Ovary (tissue), 9 donors: ENCODE measurements around the gene SND1. TPM values are rescaled to one million over a fixed set of nuclear protein-coding genes. Genes with fewer than 3 reads are reported as not detected.

ENCODE experiments used
- DNase-seq, 5 donors: peaks; one replicate each; pipeline ENCODE4 v3.0.0-alpha.2; 2019 to 2020
- H3K27ac ChIP-seq, 2 donors: fragments of 200-600 bp; one replicate each; pipeline versions ENCODE4 v1.5.1 to v1.8.0; 2019 to 2022
- H3K27me3 ChIP-seq: fragments of 200-600 bp; one replicate; pipeline ENCODE4 v1.8.0; 2022
- H3K36me3 ChIP-seq: fragments of 200-600 bp; sonication (generic); one replicate; pipeline ENCODE4 v1.5.1; 2019
- H3K4me1 ChIP-seq: one replicate; pipeline ENCODE4 v1.8.1; 2013; ENCODE audit warnings: mild to moderate bottlenecking, moderate library complexity; ENCODE audit not compliant: insufficient read depth
- H3K4me3 ChIP-seq: fragments of 200-600 bp; sonication (generic); one replicate; pipeline ENCODE4 v1.5.1; 2017
- H3K9me3 ChIP-seq, 2 donors: fragments of 200-600 bp in 1 of 2; sonication (generic) in 1 of 2; one replicate each; pipeline versions ENCODE4 v1.5.1 to v1.8.1; 2013 to 2019; ENCODE audit warnings: mild to moderate bottlenecking in 1 of 2, moderate library complexity in 1 of 2
- EP300 ChIP-seq: sonication (generic); formaldehyde crosslinking; IDR thresholded peaks from one replicate; pipeline ENCODE4 v1.6.1; 2017; ENCODE audit warnings: antibody characterized with exemption
- POLR2A ChIP-seq: fragments of 450-650 bp; IDR thresholded peaks from one replicate; pipeline ENCODE4 v1.6.1; 2017; ENCODE audit warnings: antibody characterized with exemption, mild to moderate bottlenecking, moderate library complexity
- WGBS, 3 donors: extraction: QIAGEN DNeasy Blood & Tissue Kit in 1 of 3; methylation state at CpG; one replicate each; pipeline versions ENCODE4 v1.1.5 to v1.1.7; 2013 to 2017; 5-methylcytosine and 5-hydroxymethylcytosine counted together
- intact Hi-C, 4 donors: fragments of 100-400 bp; cut with DNase I; formaldehyde crosslinking; loops; one replicate each; pipeline versions ENCODE4 v1.11.0 to v1.15.1; 2022 to 2023
- polyA plus RNA-seq, 2 donors: library from polyadenylated mRNA; stranded (reverse); fragments of 200-250 nt in 1 of 2; fragments of 350-450 nt in 1 of 2; fragmentation: Illumina TruSeq in 1 of 2; extraction: RNeasy Lipid Tissue Mini Kit (QIAGEN cat#74804) in 1 of 2; gene quantifications; one replicate each; pipeline ENCODE4 v1.2.3, GENCODE V29; 2013 to 2014
- total RNA-seq, 7 donors: library from RNA; depleted of rRNA in 2 of 7; stranded (reverse); fragments of >200 nt in 2 of 7; fragmentation: NEBNext Ultra II Directional in 3 of 7; extraction: Animal tissue kit (Norgen Biotek cat#: 25700) in 3 of 7; gene quantifications; one replicate each; pipeline versions ENCODE4 v1.1.0 to v1.2.4, GENCODE V29; 2016 to 2023
- TF ChIP-seq, protein P1 (sequence below), 3 donors: fragments of 450-650 bp in 2 of 3; fragments of 200-600 bp in 1 of 3; IDR thresholded peaks; one replicate each; pipeline versions ENCODE4 v1.5.1 to v1.8.0; 2016 to 2022; ENCODE audit warnings: antibody characterized with exemption in 3 of 3, mild to moderate bottlenecking in 1 of 3
- donor health status: DM: no; HTN: no; CAD: no; lungs with moderate emphysema.
- donor health status: DM: no; HTN: no; CAD: no.
- donor health status: Bipolar disorder and iron deficiency.
- donor health status: DM: yes; HTN: yes; CAD: no.
- donor health status: DM: no; HTN: no; CAD: no.
- donor health status: DM: yes; HTN: yes; CAD: no.

Gene SND1
- total and polyA plus RNA-seq, 9 donors: 91.4 to 297 (median 182) TPM

DNA sequence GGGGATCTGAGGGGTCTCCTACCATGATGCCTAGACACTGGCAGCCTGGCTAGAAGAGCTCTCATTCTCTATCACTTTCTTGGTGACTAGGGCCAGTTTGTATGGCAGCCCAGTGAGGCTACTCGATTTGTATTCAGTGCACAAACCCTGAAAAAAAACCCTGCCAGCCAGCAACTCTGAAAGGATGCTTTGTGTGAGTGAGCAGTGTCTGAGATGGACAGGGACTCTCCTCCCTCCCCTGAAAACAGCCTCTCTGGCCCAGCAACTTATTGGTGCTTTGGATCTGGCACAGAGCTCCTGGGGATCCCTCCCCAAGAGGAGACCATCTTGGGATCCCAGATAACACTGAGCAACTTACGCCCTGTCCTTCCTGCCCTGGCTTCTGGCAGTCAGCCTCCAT, 390.0 kb downstream of the SND1 start:
- intact Hi-C loops: no loop called here
- H3K4me1 ChIP-seq: no peaks in the 10 kb centered on the region
- H3K36me3 ChIP-seq: no peaks in the 10 kb centered on the region
- no peak overlapping the region for H3K27ac ChIP-seq
- no peaks in the 10 kb centered on the region for H3K9me3 ChIP-seq
- no peak for DNase-seq
- WGBS, 3 donors: 84 to 97% (median 93%) methylated on average over 2 of the region's 2 CpGs
- no peak overlapping the region for H3K4me3 ChIP-seq
- H3K27me3 ChIP-seq: no peaks in the 10 kb centered on the region
- no peak for TF ChIP-seq POLR2A

DNA sequence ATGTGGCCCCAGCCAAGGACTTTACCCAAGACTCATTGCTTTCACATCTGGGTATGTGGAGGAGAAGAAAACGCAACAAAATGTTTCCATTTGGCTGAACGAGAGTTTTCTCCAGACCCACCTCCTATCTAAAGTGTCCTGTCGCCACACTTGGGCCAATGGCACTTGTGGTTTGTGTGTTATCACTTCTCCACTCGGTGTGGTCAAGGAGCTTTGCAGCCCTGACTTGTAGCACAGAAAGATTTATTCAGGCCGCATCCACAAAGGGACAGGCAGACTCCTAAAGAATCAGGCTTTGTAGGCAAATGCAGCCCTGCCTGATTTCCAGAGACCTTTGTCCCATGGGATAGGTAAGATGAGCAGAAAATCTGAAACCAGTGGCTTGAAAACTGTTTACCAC, 392.1 kb downstream of the SND1 start:
- WGBS, 3 donors: 84 to 86% (median 86%) methylated on average over 5 of the region's 5 CpGs
- Histone ChIP-seq H3K4me1 (no peaks in the 10 kb centered on the region), H3K27ac (no peak overlapping the region), H3K36me3 (no peaks in the 10 kb centered on the region), H3K4me3 (no peak overlapping the region), H3K9me3 (no peaks in the 10 kb centered on the region), H3K27me3 (no peaks in the 10 kb centered on the region)
- no peak for DNase-seq
- intact Hi-C loops: no loop called here
- TF ChIP-seq EP300 (no peak), POLR2A (no peak)
- TF ChIP-seq, protein P1, sequence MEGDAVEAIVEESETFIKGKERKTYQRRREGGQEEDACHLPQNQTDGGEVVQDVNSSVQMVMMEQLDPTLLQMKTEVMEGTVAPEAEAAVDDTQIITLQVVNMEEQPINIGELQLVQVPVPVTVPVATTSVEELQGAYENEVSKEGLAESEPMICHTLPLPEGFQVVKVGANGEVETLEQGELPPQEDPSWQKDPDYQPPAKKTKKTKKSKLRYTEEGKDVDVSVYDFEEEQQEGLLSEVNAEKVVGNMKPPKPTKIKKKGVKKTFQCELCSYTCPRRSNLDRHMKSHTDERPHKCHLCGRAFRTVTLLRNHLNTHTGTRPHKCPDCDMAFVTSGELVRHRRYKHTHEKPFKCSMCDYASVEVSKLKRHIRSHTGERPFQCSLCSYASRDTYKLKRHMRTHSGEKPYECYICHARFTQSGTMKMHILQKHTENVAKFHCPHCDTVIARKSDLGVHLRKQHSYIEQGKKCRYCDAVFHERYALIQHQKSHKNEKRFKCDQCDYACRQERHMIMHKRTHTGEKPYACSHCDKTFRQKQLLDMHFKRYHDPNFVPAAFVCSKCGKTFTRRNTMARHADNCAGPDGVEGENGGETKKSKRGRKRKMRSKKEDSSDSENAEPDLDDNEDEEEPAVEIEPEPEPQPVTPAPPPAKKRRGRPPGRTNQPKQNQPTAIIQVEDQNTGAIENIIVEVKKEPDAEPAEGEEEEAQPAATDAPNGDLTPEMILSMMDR (IDR thresholded peaks at IDR 0.05): no peak

DNA sequence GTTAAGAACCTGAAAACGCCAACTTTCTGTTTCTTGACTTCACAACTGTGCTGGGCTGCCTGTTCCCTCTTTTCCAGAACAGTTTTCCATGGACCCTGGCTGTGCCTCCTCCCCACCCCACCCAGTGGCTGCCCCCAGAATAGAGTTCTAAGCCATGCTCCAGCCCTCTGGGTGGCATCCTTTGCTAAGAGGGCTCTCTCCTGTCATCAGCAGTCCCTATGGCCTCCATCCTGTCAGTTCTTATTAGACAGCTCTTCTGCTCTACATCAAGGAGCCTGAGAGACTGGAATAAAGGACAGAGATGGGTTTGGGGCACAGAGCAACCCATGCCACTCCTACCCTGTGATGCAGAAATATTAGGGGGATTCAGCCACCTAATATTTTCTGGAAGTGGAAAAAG, 393.2 kb downstream of the SND1 start:
- 62 to 82% (median 68%) methylated on average over 1 of the region's 1 CpG for WGBS, 3 donors
- H3K4me3 ChIP-seq: no peak overlapping the region
- H3K36me3 ChIP-seq: no peaks in the 10 kb centered on the region
- DNase-seq: no peak
- no peaks in the 10 kb centered on the region for H3K4me1 ChIP-seq
- intact Hi-C loops: no loop called here
- H3K9me3 ChIP-seq: no peaks in the 10 kb centered on the region
- no peaks in the 10 kb centered on the region for H3K27me3 ChIP-seq
- TF ChIP-seq POLR2A (no peak), EP300 (no peak)
- no peak overlapping the region for H3K27ac ChIP-seq

DNA sequence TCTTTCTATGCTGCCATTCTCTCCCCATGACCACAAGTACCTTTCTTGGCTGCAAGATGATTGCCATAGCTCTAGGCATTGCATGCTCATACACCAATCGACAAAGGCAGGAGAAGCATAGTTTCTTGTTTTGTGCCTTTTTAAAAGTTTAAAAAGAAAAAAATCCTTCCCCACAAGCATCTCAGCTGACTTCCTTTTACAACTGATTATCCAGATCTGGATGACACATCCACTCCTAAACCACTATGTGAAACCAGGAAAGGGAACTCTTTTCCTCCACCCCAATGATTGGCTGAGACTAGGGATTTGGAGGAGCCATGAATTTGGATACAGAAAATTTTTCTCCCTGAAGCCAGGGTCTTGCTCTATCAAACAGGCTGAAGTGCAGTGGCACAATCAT, 393.8 kb downstream of the SND1 start:
- Histone ChIP-seq H3K9me3 (no peaks in the 10 kb centered on the region), H3K4me3 (no peak overlapping the region), H3K4me1 (no peaks in the 10 kb centered on the region), H3K36me3 (no peaks in the 10 kb centered on the region), H3K27me3 (no peaks in the 10 kb centered on the region), H3K27ac (no peak overlapping the region)
- 81 to 91% (median 89%) methylated on average over 1 of the region's 1 CpG for WGBS, 3 donors
- DNase-seq: no peak
- TF ChIP-seq POLR2A (no peak), EP300 (no peak)
- TF ChIP-seq, protein P1 (IDR thresholded peaks at IDR 0.05): no peak
- intact Hi-C loops: no loop called here

DNA sequence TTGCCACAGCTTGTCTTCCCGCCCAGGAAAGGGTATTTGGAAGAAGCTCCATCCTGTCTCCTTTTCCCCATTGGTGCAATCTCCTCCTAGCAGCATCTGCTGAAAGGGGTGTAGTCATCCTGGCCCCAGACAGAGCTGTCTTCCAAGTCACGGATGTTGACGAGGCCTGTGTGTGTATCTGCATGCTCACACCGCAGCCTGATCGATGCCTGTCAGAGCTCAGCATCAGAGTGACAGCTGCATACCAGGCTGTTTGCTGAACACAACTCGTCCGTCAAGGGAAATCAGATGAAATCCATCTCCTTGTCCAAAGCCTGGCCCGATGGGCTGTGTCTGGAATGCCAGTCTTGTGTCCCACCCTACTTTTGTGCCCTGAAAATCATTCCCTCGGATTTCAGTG, 400.4 kb downstream of the SND1 start:
- H3K27me3 ChIP-seq: no peaks in the 10 kb centered on the region
- no peak overlapping the region for H3K27ac ChIP-seq
- no peak overlapping the region for H3K4me3 ChIP-seq
- no peak for DNase-seq
- H3K4me1 ChIP-seq: no peaks in the 10 kb centered on the region
- no peaks in the 10 kb centered on the region for H3K36me3 ChIP-seq
- intact Hi-C loops: no loop called here
- TF ChIP-seq, protein P1 (IDR thresholded peaks at IDR 0.05): no peak
- no peak for TF ChIP-seq EP300
- no peak for TF ChIP-seq POLR2A
- WGBS, 3 donors: 95 to 98% (median 95%) methylated on average over 9 of the region's 9 CpGs
- no peaks in the 10 kb centered on the region for H3K9me3 ChIP-seq

DNA sequence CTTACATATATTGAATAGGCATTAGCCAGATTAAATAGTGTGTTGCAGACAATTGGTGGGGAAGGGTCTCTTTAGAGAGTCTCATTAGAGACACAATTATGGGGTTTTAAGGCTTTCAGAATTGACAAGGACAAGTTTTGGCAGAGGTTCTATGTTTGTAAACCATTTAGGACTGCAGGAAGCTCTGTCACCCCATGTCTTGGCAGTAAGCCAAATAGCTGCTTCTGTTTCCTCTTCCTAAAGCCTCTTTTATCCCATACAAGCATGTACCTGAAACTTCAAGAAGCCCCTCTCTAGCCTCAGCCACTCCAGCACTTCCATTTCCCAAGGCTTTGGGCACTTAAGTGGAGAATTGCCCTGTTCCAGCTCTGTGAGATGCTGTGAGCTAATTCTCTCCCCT, 401.0 kb downstream of the SND1 start:
- TF ChIP-seq POLR2A: no peak
- no peak for TF ChIP-seq EP300
- TF ChIP-seq, protein P1 (IDR thresholded peaks at IDR 0.05): no peak
- DNase-seq: no peak
- H3K9me3 ChIP-seq: no peaks in the 10 kb centered on the region
- no peak overlapping the region for H3K4me3 ChIP-seq
- H3K27me3 ChIP-seq: no peaks in the 10 kb centered on the region
- no peaks in the 10 kb centered on the region for H3K4me1 ChIP-seq
- no peaks in the 10 kb centered on the region for H3K36me3 ChIP-seq
- intact Hi-C loops: no loop called here
- no peak overlapping the region for H3K27ac ChIP-seq
